UCSD-AML1 (cell line): Measurements from ENCODE around the gene MINDY4.

Source experiments
- DNase-seq: peaks from one replicate; lab custom pipeline; 2025; ENCODE audit not compliant: unreplicated experiment; lab: John Stamatoyannopoulos, UW

Gene MINDY4

DNA sequence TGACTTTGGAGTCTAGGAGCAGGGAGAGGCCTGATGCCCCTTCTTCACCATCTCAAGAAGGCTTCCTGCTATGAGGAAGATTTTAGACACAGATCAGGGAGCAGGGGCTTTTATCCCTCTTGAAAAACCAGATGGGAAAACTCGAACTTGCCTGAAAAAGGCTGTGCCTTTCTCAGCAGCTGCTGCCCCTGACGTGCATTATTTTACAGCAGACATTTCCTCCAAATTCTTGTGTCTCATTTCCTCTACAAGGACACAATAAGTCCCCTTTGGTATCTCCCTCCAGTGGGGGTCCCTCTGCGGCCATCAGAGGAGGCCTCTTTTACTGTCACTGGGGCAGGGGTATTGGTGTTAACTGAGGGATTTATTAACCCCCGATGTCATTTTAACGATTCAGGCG, 102.4 kb downstream of the MINDY4 start:
- DNase-seq = no peak

GRCh38 chr7:30874656-30875302, 103.6 kb downstream of the MINDY4 start:
- no peak for DNase-seq

- DNase-seq = no peak
Measured at GRCh38 chr7:30877015-30877769, 106.0 kb downstream of the MINDY4 start.

GRCh38 chr7:30877993-30878392, 106.8 kb downstream of the MINDY4 start:
- no peak for DNase-seq

GRCh38 chr7:30879139-30880124, 108.2 kb downstream of the MINDY4 start:
- DNase-seq = no peak

DNA sequence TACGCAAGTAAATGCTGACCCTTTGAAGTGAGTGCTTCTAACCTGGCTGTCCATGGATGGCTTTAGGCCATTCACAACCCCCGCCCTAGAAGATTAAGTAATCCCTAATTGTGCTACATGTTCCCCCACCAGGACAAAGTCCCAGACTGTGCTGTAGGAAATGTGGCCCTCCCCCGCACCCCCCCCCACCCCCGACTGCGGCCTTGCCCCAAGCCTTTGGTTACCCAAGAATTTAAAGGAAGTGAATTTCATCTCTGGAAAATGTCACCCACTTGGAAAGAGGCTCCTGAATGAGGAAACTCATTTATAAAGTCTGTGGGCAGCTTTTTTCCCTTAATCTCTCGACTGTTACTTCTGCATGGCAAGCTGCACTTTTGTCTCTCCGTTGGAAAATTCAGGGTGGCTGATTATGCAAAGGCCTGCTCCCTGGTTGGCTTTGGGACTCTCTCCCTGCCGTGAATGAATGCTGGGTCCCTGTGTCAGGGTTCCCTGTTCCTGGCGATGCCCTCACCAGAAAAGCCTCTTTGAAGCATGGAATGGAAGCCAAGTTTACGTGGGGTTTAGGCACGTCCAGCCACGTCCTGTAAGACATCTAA, 109.0 kb downstream of the MINDY4 start:
- DNase-seq = no peak

DNA sequence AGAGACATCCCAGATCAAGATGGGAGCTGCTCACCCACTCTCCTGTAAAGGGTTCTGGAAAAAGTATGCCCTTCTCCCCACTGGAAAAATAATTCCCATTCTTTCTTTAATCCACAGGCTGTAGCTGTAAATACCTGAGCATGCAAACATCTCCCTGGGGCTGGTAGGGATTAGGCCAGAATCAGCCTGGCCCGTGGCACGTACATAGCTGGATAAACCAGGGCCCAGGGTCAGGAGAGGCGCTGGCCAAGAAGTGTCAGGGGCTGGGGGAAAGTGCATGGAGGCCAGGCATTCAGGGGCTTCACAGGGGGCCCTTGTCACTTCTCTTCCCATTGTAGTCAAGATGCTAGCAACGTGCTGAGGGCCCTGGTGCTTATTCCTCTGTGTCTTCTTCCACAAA, 109.7 kb downstream of the MINDY4 start:
- DNase-seq = no peak

DNA sequence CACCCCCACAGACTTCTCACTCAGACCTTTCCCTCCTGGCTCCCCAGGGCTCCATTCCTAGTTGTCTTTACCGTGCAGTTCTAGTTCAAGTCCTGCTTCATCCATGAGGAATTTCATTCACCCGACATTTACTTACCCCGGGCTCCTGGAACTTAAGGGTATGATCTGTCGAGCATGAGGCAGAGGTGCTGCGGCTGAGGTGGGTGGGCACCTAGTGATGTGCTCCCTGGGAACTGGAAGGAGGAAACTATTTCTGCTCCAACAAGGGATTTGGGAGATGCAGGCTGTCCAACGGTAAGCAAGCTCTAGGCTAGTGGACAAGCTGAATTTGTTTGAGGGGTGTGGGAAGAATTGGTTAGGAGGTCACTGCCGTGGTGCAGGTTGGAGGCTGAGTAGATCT, 110.2 kb downstream of the MINDY4 start:
- no peak for DNase-seq

GRCh38 chr7:30884881-30885280, 113.7 kb downstream of the MINDY4 start:
- no peak for DNase-seq

- DNase-seq = no peak
Measured at GRCh38 chr7:30886608-30887011, 115.4 kb downstream of the MINDY4 start.

DNA sequence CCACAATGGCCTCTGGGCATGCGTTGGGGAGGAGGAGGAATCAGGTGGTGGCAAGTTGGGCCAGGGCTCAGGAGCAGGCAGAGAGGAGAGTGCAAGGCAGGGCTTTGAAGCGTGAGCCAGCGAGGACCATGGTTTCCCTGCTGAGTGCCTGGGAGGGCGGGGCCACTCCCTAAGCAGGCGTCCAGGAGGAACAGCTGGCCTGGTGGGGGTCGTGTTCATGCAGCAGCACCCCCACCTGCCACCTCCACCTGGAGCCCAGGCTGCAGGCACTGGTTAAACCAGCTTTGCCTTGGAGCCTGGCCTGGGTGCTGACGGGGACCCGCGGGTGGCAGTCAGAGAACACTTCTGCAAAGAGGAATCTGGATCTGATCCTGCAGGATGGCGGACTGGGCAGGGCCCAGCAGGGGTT, 116.3 kb downstream of the MINDY4 start:
- DNase-seq = no peak

- no peak for DNase-seq
Measured at GRCh38 chr7:30888747-30889146, 117.5 kb downstream of the MINDY4 start.

GRCh38 chr7:30890226-30890625, 119.0 kb downstream of the MINDY4 start:
- DNase-seq = no peak

DNA sequence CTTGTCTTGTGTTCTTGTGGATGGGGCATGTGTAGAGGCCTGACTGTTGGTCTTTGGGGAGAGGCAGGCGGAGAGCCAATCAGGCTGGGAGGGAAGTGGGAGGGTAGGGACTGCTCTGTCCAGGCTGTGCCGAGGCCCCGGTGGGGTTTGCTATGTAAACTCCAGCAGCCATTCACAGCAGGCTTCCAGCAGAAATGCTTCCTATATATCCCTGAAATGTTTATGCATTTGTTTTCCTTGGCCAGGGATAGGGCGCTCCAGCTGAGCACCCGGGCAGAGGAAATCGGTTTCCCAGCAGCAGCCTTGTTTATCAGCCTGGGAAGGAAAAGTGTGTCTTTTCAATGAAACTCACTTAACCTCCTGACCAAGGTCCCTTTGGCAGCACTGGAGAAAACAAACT, 122.1 kb downstream of the MINDY4 start:
- DNase-seq = no peak

GRCh38 chr7:30894009-30894408, 122.8 kb downstream of the MINDY4 start:
- no peak for DNase-seq

- no peak for DNase-seq
Measured at GRCh38 chr7:30894866-30895605, 123.8 kb downstream of the MINDY4 start.

- DNase-seq = no peak
Measured at GRCh38 chr7:30896036-30896435, 124.8 kb downstream of the MINDY4 start.

DNA sequence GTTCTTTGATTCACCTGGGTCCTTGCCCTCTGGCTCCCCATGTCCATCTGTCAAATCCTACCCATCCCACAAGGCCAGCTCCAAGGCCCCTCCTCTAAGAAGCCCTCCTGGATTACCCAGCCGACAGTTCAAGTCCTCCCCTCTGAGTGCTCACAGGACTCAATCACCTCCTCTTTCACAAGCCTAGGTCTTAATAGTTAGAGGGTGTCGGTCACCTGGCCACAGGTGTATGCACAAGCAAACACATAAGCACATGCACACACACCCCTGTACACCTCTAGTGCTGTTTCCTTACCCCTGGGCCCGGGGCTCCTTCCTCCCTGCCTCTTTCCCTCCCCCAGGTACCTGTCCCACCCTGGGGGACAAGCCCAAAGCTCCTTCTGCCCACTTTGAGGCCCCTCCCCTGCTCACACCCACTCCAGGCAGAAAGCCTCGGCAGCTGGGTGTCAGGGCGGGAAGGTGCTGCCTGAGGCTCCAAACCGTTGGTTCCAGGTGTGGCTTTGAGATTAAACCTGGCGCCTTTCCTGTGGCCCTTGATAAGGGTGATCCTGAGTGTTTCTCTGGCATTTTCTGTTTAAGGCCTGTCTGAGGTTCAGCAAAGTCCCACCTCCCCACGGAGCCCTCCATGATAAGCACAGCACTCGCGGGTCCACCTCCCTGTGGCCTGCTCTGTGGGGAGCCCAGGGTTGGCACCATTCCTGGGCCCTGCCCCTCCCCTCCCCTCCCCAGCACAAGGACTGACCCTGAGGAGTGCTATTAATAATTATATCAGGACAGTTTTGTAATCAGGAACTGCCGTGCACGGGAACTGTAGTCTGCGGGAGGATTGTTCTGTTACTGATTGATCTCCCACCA, 125.8 kb downstream of the MINDY4 start:
- DNase-seq = no peak

DNA sequence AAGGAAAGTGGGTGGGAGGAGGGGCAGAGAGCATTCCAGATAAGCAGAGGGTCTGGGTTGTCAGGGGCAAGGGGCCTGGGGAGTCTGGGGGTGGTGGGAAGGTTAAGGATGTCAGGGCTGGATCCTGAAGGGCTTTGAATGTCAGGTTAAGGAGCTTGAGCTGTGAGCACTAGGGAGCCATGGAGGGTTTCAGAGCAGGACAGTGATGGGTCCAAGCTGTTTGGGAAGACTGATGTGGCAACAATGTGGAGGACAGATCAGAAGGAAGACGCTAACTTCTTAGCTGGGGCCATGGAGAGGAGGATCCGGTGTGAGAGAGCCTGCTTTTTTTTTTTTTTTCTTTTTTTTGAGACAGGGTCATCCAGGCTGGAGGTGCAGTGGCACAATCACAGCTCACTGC, 126.6 kb downstream of the MINDY4 start:
- DNase-seq = no peak

GRCh38 chr7:30898411-30898810, 127.2 kb downstream of the MINDY4 start:
- DNase-seq = no peak
